Measurements from ENCODE around the gene SSR2. TPM values are rescaled to one million over a fixed set of nuclear protein-coding genes. Genes with fewer than 3 reads are reported as not detected.

SSR2 gene
- 186 TPM for total RNA-seq

DNA sequence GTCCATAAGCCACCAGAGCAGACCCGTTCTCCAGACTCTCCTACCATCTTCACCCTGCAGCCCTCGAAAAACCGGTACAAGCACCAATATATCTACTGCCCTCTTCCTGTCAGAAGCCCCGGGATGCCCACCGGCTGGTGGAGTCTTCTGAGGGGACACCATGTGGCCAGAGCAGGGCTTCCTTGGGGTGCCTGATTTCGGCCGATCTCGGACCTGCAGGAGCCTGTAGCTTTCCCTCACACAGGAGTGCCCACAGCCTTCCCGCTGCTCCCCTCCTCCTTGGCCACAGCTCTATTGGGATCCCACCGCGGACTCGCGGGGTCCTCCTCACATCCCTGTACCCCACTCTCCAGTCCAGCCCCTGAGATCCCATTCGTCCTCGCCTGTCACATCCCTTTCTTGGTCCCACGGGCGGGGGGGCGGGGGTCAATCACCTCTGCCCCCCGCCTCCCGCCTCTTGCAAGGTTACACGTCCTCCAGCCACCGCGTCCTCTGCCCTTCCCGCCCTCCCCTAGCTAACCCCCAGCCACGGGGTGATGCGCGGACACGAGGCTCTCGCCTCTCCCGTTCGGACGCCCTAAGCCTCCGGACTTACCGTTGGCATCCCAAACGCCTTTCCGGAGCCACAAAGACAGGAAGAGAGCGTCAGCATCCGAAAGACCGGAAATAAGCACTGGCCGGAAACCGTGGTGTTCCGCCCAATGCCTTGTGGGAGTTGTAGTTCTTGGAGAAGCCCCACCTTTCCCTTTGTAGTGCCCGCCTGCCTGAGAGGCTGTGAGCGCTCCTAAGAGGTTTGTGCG, at the start of gene SSR2:
Gene SSR2 (minus strand): TSS at position 659 of the 800 bp plus-strand sequence. CDS start 784 bp downstream, outside the sequence.
- peak; percentile 93 for DNase-seq

DNA sequence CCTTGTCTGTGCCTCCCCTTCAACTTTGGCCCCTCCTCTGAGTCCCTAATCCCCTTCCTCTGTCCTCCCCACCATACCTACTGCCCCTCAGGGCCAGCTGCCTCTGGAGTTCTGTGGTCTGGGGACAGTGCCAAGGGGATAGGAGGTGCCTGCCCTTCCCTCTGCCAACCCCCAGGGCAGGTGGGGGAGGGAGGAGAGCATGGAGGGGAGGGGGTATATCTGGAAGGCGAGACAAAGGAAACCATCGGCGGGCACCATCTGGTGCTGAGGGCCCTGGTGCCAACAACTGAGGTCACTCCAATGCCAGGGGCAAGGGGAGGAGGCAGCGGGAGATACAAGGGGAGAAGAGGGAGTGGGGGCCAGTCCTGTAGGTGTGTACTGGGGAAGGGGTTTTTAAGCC, 49.8 kb upstream of the SSR2 start:
- no peak for DNase-seq

DNA sequence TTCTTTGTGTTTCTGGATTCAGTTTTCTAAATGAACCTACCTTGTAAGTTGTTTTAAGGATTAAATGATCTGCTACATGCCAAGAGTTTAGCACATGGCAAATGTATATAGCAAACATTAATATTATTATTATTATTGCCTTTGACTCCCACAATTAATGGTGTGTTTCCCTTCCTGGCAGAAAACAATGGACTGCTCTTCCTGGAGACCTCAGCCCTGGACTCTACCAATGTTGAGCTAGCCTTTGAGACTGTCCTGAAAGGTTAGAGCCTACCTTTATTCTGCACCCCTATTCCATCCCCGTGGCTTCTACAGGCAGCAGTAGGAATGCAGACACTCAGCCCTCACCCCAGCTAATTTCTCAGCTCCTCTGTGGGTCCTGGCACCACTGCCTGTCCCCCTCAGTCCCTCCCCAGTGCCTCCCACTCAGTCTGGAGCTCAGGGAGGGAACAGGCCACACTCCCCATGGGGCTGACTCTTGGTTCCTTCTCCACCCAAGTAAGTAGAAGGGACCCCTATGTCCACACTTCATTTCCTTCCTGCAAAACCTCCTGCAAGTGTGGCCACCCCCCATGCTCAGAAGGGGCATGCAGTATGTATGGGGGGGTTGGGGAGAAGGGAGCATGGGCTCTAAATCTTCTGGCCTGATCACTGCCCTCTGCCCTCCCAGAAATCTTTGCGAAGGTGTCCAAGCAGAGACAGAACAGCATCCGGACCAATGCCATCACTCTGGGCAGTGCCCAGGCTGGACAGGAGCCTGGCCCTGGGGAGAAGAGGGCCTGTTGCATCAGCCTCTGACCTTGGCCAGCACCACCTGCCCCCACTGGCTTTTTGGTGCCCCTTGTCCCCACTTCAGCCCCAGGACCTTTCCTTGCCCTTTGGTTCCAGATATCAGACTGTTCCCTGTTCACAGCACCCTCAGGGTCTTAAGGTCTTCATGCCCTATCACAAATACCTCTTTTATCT, 49.0 kb upstream of the SSR2 start:
- DNase-seq = no peak

DNA sequence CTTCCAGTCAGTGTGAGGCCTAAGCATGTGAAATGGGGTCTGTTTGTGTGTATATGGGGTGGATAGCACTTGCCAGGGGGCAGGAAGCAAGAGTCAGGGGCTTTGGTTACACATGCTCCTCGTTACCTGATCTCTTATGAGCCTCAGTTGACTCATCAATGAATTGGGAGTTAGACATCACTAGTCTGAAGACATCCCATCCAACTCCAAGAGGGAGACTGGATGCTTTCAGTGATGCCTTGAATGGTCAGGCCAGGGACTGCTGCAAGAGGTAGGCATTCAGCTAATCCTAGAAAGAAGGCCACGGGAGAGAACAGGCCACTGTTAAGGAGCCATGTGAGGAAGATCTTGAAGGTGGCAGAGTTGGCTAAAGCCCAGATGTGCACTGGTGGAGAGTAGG, 46.5 kb upstream of the SSR2 start:
- no peak for DNase-seq

DNA sequence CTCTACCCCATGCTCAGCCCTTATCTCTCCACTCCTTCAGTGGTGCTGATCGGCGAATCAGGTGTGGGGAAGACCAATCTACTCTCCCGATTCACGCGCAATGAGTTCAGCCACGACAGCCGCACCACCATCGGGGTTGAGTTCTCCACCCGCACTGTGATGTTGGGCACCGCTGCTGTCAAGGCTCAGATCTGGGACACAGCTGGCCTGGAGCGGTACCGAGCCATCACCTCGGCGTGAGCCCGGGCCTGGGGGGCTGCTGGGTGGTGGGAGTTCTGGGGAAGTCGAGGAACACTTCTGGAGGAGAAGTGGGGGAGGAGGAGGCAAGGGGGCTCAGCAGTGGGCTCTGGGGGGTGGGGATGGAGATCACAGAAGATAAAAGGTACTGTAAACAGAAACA, 45.1 kb upstream of the SSR2 start:
- DNase-seq = no peak

DNA sequence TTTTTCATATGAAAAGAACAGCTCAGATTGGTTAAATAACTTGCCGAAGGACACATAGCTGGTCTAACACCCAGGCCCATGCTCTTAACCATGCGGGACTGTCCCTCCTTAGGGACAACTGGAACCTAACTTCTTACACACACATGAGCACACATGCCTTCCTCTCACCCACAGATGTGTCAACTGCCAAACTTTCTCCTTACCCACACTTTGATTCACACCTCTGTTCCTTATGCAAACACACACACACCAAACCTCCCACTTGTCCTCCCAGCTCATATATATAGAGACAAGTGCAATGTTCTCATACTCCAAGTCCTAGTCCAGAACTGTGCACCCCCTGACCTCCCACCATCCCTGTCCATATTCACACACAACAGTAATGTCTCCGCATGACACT, 44.5 kb upstream of the SSR2 start:
- no peak for DNase-seq

DNA sequence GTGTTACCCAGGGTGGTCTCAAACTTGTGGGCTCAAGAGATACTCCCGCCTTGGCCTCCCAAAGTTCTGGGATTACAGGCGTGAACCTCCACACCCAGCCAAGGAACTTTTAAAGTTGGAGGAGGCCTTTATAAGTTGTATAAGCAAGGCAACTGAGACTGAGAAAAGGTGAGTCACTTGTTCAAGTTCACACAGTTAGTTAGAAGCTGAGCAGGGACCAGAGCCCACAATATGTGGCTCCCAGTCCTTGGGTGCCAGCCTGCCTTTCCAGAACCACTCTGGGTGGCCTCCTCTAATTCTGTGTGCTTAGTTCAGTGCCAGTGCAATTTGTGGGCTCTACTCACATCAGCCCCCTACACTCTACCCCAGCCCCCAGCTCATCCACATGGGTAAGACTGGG, 43.9 kb upstream of the SSR2 start:
- DNase-seq = no peak

DNA sequence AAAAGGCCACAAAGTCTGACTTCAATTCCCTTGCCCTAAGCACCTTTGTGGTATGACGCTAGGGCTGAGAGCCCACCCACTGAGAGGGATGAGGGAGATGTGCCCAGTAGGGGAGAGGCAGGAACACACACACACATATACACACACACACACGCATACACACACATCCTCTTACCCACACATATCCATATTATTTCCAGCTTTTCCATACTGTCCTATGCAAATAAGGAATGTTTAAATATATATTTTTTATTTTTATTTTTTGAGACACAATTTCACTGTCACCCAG, 43.2 kb upstream of the SSR2 start:
- DNase-seq = no peak

DNA sequence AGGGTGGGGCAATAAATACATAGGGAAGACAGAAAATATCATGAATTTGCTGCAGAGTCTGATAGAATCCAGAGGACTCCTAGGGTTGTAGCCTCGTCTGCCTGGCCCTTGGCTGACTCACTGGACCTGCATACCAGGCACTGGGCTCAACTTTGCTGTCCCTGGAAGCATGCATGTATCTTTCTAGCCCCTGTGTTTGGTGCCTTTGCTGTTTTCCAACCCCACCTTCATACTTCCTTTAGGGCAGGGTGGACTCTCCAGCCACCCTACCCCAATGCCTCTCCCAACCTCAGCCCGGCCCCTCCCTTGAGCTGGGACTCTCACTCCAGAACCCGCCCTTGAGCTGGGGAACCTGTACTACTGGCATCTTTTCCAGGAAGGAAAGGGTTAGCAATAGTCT, 41.4 kb upstream of the SSR2 start:
- DNase-seq = no peak

DNA sequence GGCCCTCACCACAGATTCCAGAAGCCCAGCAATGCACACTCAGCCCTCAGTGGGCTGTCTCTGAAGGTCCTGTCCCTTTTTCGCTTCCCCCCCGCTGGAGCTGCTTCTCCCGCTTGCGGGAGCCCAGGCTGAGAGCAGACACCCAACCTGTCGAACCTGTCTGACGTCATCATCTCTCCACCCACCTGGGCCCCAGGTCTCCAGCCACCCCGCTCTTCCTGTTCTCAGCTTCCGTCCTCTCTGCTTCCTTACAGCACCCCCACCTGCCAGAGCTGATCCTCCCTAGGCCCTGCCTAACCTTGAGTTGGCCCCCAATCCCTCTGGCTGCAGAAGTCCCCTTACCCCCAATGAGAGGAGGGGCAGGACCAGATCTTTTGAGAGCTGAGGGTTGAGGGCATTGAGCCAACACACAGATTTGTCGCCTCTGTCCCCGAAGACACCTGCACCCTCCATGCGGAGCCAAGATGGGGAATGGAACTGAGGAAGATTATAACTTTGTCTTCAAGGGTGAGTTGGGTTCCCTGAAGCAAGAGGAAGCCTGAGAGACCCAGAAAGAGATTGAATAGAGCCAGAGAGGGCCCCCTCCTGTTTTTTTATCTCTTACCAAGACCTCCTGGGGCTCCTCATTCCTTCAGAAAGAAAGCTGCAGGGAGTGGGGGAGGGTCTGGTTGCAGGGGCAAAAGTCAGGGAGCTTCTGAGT, 40.3 kb upstream of the SSR2 start, which contains the start of gene RAB25:
Gene RAB25 (plus strand): TSS at position 224 of the 700 bp plus-strand sequence. CDS start 241 bp downstream, at position 465.
- no peak for DNase-seq

DNA sequence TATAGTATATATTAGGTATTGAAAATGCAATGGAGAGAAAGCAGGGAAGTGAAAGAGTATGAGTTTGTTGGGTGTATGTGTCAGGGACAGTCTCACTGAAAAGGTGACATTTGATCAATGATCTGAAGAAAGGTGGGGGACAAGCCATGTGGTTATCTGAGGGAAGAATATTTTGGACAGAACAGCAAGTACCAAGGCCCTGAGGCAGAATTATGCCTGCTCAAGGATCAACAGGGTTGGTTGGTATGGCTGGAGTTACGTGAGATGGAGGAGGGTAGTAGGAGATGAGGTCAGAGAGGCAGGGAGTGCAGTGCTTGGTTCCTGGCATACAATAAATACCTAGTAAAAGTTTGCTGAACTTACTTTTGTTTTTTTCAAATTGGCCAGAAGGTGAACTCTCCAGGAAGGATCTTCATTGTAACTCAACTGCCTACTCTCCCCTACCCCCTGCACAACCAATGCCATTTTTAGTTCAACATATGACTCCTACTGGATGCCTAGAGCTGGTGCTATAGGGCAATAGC, 35.6 kb upstream of the SSR2 start:
- DNase-seq = no peak

DNA sequence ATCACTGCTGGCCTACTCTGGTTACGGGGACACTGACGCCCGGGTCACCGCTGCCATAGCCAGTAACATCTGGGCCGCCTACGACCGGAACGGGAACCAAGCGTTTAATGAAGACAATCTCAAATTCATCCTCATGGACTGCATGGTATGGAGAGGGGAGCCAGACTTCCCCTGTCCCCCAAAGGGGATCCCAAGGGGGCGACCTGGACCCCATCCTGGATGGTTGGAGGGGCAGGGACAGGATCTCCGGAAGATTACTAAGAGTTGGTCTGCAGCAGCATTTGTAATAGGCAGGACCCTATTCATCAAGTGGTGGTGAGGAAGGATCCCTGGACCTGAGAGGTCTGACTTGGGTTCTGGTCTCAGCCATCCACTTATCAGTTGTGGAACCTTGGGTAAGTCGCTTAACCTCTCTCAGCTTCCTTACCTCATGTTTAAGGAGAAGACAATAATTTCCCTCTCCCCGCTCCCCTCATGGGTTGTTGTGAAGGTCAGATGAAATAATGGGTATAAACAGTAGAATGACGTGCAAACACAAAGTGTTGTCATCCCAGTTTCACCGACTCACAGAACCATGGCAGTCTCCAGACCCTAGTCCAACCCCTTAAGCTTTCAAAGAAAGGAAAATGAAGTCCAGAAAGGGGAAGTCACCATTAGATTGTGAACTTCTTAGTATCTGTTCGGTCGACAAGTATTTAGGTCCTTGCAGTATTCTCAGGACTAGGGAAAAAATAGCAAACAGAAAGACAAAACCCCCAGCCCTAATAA, 34.7 kb upstream of the SSR2 start:
- DNase-seq = no peak

DNA sequence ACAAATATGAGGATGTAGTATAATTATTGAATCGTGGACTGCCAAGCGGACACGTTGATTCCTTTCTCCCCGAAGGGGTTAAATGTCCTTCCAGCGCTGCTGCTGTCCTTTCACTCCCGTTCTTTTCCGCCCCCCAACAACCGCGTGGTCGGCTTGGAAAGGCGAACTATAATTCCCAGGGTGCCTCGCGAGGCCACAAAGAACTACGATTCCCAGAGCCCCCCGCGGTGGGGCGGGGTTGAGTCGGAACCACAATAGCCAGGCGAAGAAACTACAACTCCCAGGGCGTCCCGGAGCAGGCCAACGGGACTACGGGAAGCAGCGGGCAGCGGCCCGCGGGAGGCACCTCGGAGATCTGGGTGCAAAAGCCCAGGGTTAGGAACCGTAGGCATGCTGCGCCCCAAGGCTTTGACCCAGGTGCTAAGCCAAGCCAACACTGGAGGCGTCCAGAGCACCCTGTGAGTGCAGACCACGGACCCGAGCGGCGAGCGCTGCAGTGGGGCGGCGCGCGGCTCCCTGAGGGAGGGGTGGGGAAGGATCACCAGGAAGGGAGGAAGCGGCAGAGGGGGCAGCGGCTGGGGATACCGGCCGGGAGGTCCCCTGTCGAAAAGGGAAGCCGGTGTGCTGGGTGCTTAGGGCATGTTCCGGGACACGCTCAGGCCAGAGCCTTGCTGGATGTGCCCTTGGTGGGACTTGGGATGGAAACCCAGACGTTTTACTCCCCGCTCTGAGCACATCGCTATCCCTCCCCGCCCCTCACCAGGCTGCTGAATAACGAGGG, 33.9 kb upstream of the SSR2 start, which contains the start of gene LAMTOR2:
Gene LAMTOR2 (plus strand): TSS at position 283 of the 781 bp plus-strand sequence. CDS start 108 bp downstream, at position 391.
- peak; percentile 98 for DNase-seq

DNA sequence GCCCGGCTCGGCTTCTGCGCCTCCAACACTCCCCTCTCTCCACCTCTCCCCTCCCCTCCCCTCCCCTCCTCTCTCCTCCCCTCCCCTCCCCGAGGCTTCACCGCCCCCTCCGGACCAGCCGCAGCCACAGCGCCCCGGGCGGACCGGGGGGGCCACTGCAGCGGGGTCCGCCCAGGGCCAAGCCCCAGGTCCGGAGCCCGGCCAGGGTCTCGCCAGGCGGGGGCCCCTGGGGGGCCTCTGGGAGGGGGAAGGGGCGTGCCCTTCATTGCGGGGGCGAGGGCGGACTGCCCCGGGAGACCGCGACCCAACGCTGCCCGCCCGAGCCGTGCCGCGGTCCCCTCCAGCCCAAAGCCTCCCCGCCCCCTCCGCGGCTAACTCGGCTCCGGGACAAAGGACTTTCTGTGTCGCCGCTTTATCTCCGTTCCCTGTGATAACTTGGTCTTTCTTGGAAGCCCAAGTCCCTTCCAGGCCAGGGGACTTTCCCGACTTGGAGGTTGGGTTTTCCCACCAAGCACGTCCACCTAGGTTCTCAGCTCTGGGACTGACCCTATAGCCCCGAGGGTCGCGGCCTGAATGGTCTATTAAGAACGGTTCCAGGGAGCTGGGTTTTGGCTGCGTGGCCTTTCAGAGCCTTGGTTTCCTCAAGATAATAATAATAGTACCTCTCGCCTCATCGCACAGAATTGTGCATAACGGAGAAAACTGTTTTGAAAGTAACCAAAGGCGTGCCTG, 33.2 kb upstream of the SSR2 start, which contains the start of gene UBQLN4:
Gene UBQLN4 (minus strand): TSS at position 31 of the 732 bp plus-strand sequence. CDS start 97 bp downstream, outside the sequence.
- DNase-seq = peak; percentile 78

DNA sequence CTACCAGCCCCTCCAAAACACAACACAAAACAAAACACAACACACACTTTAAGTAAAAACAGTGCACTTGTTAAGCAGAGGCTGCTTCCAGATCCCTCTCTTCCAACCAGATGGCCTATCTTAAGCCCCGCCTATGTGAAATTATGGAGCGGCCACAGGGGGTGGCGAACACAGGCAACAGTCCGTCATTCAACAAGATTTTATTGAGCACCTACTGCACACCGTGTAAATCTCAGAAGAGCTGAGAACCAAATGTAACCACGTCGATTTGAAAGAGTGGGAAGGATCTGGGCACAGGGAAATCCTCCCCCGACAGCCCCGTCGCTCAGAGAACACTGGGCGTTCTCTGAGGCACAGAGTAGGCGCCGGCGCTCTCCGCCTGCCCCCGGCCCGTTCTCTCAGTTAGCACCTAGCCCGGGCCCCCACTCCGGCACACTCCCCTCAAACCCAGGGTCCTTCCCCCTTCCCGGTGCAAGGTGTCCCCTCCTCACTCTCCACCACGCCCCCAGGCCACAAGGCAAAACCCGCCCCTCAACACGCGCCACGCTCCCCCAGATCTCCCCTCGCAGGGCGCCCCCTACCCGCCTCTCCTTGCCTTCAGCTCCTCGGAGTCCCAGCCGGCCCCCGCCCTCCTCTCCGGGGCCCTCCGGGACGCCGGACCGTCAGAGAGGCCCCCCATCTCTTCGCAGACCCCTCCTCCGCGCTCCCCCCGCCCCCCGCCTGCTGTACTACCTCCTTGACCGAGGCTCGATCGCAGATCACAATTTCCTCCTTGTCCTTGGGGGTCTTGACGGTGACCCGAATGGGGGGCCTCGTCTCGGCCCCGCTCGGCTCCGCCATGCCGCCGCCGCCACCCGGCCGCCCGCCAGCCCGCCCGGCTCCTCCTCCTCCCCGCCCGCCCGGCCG, 32.4 kb upstream of the SSR2 start:
- peak; percentile 47 for DNase-seq

DNA sequence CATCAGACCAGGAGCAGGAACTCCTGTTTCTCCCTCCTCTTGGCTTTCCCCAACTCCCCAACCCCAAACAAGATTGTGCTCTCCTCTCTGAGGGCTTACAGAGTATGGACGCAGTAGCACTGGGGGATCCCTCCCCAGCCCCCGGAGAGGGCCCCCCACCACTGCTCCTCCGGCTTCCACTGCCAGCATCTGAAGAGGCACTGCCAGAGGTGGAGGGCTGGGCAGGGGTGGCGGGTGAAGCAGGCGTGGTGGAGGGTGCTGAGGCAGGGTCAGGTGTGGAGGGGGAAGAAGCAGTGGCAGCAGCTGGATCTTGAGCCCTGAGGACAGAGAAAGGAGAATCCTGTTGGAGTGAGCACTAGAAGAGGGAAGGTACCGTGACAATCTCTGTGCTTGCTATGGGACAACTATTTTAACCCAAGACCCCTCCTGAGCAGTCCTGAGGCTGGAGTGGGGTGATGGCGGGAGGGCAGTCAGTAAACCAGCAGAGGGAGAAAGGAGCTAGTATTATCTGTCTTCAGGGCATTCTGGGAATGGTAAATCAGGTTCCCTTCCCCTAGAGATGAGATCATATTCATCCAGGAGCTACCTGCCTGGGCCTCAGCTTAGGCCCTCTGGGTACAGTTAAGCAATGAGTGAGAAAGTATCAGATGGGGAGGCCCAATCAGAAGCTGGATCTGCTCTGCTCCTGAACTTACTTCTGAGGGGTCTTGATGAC, 30.4 kb upstream of the SSR2 start:
- DNase-seq = no peak

DNA sequence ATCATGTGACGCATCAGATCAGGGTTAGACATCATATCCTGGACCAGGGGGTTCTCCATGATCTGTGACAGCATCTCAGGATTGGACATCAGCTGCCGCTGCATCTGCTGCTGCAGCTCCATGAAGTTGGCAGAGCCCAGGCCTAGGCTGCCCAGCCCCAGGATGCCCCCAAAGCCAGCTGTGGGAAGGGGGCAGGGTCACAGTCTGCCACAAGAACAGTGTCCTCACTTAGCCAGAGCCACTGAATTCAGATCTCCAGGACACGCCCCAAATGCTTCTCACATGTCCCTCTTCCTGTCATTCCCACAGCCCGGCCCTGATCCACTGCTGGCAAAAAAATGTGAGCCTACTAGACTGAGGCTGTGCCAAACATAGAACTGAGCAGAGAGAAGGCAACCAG, 29.6 kb upstream of the SSR2 start:
- DNase-seq = no peak

DNA sequence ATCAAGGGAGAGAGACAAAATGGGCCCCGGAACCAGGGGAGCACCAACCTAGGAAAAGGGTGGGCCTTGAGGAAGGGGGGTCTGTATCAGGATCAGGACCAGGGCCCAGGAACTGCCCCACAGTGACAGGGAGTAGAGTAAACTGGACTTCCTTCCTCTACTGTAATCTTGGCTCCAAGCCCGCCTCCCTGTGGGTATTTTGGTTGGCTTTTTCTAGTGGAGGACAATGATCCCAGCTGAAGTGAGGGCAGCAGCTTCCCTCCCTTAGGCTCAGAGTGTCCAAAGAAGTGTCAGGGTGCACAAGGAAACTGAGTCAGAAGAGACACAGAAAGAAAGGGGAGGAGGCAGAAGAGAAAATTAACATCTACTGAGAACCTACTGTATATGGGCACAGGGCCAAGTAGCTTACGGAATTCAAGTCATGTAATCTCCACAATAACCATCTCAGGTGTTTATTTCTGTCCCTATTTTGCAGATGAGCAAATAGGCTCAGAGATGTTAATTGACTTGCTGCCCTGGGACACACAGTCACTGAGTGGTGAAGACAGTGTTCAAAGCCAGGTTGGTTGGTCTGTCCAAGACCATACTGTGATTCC, 28.0 kb upstream of the SSR2 start:
- no peak for DNase-seq

All from skin of body (tissue), 2 donors.